Activated naive CD4-positive, alpha-beta T cell treated with Interleukin-2 at 50 U/mL for 16 hours (primary cell): Measurements from ENCODE around the gene ACYP2.
"Not testable (repeated sequence)": the region's sequence is repeated elsewhere in the genome, so short reads cannot be mapped to it uniquely, and the experiment has no call there.

Source experiments
- DNase-seq: peaks from one replicate; pipeline ENCODE4 v3.0.0-alpha.2; 2020

Gene ACYP2

DNA sequence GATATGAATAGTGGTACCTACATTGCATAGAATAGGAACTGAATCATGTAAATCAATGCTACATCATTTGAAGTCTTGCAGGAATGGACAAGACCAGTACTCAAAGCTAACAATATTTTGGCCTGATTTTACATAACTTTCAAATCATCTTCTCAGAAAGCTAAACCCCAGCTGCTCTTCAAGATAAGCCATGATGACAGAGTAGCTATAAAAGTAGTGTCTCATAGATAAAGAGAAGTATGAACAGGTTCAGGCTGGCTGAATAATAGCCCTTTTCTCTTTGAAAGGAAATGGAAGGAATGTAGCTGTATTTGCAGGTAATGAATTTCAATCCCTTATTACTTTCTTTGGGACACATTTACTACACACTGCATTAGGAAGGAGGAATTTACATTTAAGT is 112.4 kb downstream of the ACYP2 start:
- DNase-seq, result no peak

DNA sequence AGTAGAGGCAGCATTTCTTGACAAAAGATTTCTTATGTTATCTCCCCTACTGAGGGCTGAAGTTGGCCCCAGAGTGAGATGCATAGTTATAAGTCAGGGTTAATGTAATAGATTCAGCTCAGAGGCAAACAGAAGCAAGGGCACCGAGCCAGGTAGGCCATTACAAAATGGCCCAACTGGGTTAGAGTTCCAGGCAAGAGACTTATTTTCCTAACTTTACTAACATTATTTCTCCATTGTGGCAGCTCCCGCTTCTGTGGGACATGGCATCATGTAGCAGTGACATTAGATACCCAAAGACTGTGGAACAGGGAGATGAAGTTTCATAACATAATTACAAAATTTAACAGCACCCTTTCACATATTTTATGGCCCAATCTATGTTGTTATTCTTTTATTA is 113.5 kb downstream of the ACYP2 start:
- DNase-seq, result no peak

DNA sequence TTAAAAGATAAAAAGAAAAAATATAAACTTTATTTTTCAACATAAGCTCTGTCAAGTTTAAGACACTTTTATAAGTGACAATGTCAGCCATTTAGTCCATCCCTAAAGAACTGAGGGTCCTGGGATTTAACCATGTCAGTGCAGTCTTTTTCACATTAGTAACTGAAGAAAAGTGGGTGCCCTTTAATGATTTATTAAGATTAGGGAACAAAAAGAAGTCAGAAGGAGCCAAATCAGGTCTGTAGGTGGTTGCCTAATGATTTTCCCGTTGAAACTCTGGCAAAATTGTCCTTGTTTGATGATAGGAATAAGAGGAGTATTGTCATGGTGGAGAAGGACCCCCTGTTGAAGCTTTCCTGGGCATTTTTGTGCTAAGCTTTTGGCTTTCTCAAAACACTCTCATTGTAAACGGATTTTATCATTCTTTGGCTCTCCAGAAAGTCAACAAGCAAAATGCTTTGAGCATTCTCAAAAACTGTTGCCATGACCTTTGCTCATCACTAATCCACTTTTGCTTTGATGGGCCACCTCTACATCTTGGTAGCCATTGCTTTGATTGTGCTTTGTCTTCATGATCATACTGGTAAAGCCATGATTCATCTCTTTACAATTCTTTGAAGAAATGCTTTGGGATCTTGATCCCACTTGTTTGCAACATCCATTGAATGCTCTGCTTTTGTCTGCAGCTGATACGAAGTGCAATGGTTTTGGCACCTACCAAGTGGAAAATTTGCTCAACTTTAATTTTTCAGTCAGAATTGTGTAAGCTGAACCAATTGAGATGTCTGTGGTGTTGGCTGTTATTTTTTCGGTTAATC is 118.6 kb downstream of the ACYP2 start:
- DNase-seq, result no peak

- DNase-seq, result no peak
Measured at GRCh38 chr2:54237428-54237827, 122.0 kb downstream of the ACYP2 start.

DNA sequence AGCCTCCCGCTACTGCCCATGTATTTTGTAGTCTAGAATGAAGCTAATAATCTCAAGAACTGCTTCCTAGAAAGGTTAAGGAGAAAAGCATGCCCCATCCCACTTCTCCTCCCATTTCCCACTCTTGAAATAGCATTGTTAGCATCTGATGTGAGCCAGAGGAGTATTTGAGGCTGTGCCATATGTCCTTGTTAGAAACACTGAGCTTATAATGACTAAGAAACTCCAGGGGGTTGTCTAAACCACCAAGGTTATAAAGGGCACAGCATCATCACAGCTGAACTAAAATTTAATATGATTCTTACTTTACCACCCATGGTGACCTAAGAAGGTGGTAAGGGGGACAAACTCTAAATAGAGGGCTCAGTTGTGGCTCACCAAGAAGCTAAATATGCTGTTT is 124.0 kb downstream of the ACYP2 start:
- DNase-seq, result no peak

DNA sequence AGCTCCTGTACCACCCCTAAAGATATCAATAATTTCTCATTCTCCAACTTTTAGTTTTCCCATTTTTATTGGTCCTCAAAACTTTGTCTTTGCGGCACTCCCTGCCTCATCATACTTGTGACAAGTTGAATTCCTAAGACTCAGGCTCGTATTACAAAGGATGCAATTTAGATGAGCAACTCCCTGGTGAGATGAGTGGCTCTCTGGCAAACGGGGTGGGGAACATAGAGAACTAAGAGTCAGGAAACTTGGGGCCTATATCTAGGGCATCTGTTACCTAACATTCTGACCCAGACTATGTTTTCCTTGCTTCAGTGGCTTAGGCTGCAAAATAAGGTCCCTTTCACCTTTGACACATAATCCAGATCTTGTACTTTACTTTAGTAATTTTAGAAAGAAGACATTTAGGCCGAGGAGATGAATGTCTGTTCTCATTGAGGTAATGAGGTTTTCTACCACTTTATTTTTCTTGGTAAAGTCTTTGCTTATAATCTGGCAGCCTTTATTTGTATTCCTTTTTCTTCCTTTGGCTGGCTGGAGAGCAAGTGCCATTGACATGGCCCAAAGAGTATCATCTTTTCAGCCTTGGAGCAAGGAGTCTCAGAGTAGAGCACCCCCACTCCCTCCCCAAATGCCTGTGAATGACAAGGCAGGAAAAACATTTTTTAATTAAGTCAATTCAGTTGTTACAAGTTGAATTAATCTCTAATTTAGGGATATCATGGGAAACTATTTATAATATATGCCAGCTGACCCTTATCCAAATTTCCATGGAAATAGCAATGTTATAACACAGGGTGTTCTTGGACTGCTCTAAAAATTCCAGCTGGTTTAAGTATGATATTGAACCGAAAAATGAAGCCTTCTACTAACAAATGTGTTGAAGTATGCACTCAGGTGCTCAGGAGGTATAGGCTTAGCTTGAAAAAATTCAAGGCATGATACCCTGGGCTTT is 125.4 kb downstream of the ACYP2 start:
- no peak for DNase-seq

GRCh38 chr2:54247115-54247514 is 131.7 kb downstream of the ACYP2 start:
- DNase-seq, result no peak

GRCh38 chr2:54249629-54250028 is 134.2 kb downstream of the ACYP2 start:
- DNase-seq, result no peak

DNA sequence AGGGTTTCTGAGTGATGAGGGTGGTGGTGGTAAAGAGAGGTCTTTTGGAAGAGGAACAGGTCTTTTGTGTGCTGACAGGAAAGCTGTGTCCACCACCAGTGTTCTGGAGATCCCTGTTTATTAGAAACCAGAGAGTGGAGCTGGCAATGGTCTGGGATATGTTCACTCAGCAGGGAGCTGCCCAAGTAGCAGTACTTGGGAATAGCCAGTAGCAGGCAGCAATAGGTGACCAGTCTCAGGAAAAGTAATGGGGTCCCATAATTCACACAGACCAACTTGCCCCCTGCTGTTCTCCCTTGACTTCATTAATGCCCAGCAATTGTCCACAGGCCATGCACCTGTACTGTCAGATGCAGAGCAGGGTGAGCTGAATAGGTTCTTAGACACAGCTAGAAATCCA is 138.8 kb downstream of the ACYP2 start:
- no peak for DNase-seq

DNA sequence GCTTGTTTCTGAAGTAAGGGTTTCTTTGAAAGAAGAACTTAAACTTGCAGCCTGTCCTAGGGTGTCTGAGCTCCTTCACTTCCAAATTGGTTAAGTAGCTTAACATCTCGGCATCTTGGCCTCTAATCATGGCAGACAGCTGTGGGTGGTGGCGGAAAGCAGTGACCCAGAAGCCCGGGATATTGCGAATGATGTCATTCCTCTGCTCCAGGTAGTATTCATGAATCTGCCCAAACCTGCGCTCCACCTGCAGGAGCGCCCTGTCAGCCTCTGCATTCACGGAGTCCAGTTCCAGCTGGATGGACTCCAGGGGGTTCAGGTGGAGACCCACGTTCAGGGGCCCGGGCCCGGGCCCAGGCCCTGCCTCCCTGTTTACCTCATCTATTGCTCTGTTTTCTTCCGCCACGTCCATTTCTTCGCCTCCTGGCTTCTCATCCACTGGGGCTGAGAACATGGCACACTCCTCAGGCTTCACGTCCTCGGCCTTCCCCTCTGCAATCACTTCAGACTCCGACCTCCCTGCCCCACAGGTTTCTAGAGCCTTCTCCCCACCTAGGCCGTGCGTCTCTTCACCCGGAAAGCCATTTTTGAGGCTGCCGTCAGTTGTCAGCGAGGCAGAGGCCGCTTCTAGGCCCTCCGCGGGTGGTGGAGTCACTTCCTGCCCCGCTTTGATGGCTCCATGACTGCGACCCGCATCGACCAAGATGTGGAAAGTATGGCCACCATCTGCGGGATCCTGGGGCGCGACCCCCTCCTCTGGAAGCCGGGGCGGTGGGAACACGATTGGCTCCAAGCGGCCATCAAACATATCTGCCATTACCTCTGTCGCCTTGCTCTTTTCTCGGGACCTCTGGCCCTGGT is 140.0 kb downstream of the ACYP2 start:
- DNase-seq, result no peak

GRCh38 chr2:54256091-54256694 is 140.8 kb downstream of the ACYP2 start, which contains the start of gene TSPYL6:
TSS of gene TSPYL6 (minus strand) at chr2:54256229. CDS start at chr2:54256151, 78 bp downstream.
- no peak for DNase-seq

- no peak for DNase-seq
Measured at GRCh38 chr2:54258166-54258565, 142.8 kb downstream of the ACYP2 start.

DNA sequence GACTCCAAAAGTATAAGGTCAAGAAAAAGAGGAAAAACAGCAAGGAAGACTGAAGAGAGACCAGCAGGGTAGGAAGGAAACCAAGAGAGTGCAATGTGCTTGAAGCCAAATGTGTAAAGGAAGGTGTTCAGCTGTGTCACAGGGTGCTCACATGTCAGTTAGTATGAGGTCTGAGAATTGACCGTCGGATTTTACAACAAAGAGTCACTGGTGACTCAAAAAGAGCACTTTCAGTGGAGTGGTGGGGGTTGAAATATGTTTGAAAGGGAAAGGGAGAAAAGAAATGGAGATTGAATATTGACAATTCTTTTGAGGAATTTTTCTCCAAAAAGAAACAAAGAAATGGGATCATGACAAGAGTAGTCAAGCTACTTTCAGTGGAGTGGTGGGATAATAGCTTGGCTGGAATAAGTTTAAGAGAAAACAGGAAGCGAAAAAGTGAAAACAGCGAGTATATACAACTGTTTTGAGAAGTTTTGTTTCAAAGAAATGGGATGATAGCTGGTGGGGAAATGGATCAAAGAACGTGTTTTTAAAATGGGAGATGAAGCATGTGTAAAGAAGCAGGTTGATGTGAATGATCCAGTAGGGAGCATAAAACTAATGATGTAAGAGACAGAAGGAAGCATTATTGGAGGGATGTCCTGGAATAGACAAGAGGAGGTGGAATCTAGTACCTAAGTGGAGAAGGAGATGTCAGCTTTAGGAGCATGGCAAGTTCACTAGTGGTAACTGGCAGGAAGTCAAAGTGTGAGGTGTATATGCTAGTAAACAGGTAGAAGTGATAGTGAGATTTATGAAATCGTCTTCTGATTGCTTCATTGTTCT is 144.2 kb downstream of the ACYP2 start:
- DNase-seq, result no peak

DNA sequence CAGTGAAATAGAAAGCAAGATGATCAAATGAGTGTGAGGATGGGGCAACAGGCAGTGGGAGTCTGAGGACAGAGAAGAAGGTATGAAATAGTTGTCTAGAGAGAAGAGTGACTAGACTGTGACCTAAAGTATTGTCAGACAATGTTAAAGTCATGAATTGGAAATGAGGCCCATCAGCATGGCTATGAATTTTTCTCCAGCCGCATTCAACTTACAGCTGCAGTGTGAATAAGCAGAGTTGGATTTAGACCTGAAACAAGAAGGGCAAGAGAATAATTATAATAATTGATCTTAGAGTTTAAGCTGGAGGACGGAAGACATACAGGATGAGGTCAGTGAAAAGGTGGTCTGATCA is 144.8 kb downstream of the ACYP2 start:
- DNase-seq, result no peak

GRCh38 chr2:54261537-54261936 is 146.1 kb downstream of the ACYP2 start:
- no peak for DNase-seq

DNA sequence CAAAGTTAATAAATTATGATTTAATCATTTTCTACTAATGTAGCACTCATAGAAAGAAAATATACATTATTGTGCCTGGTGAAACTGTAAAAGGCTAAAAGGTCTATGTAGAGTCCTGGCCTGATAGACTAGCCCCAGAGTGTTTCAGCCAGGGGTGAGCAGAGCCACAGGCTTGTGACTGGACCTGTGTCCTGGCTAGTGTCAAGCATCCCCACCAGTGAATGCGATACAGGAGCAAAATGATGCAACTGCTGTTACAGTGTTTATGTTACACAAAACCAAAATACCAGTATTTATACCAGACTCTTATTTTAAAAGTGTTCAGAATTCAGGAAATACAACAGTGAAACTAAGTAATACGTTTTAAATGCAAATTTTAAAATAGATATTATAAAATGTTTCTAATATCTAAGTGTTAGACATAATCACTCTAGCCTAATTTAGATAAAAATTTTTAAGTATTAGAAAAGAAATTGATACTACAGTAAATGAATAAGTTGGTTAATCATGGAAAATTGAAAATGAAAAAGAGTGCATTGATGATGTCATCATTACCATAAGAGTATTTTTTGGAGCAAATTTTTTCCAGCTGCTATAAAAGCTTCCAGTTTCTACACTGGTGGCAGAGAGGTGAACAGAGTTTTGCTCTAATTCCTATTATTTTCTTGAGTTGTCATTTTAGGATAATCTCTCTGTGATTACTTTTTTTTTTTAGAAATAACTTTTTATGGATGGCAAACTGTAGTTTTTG is 146.8 kb downstream of the ACYP2 start:
- no peak for DNase-seq

DNA sequence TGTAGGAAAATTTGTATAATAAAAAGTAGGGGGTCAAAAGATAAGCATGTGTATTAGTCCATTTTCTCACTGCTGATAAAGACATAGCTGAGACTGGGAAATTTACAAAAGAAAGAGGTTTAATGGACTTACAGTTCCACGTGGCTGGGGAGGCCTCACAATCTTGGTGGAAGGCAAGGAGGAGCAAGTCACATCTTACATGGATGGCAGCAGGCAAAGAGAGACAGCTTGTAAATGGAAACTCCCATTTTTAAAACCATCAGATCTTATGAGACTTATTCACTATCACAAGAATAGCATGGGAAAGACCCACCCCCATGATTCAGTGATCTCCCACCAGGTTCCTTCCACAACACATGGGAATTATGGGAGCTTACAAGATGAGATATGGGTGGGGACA is 149.7 kb downstream of the ACYP2 start:
- DNase-seq, result not testable (repeated sequence)

DNA sequence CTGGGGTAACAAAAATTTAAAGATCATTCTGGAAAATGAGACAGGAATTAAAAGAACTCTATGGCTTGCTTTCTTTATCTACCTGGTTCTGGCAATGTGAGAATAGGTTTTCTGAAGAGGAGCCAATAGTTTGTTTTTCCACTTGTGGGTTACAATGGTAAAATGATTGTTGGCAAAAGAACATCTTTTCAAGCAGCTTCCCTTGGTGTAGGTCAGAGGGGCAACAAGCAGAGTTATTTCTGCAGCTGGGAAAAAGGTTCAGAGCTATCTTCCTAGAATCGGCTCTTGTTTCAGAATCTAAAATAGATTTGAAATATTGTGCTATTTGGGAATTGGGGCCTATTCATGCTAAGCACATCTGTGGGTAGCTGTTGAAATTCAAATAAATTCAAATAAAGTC is 152.2 kb downstream of the ACYP2 start:
- no peak for DNase-seq

DNA sequence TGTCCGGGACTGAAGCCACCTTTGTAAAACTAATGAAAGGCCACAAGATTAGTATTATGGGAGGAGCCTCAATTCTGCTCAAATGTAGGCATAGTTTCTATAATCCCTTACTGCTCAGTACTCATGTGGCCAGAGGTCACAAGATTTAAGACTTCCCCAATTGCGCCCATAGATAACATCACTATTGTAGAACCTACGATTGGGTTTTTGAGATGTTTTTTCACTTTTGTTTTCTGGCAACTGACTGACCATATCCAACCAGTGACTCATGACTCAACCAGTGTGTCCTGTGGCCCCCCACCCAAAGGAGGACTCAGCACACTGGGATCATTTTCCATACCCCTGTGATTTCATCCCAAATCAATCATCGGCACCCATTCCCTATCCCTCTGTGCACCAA is 155.8 kb downstream of the ACYP2 start:
- DNase-seq, result no peak

- no peak for DNase-seq
Measured at GRCh38 chr2:54271843-54272627, 156.6 kb downstream of the ACYP2 start.
